Ovary (tissue), 9 donors: Measurements from ENCODE around the gene DHX16. TPM values are rescaled to one million over a fixed set of nuclear protein-coding genes. Genes with fewer than 3 reads are reported as not detected.

ENCODE experiments used
- DNase-seq, 5 donors: peaks; one replicate each; pipeline ENCODE4 v3.0.0-alpha.2; 2019 to 2020
- H3K27ac ChIP-seq, 2 donors: fragments of 200-600 bp; one replicate each; pipeline versions ENCODE4 v1.5.1 to v1.8.0; 2019 to 2022
- H3K27me3 ChIP-seq: fragments of 200-600 bp; one replicate; pipeline ENCODE4 v1.8.0; 2022
- H3K36me3 ChIP-seq: fragments of 200-600 bp; sonication (generic); one replicate; pipeline ENCODE4 v1.5.1; 2019
- H3K4me1 ChIP-seq: one replicate; pipeline ENCODE4 v1.8.1; 2013; ENCODE audit warnings: mild to moderate bottlenecking, moderate library complexity; ENCODE audit not compliant: insufficient read depth
- H3K4me3 ChIP-seq: fragments of 200-600 bp; sonication (generic); one replicate; pipeline ENCODE4 v1.5.1; 2017
- H3K9me3 ChIP-seq, 2 donors: fragments of 200-600 bp in 1 of 2; sonication (generic) in 1 of 2; one replicate each; pipeline versions ENCODE4 v1.5.1 to v1.8.1; 2013 to 2019; ENCODE audit warnings: mild to moderate bottlenecking in 1 of 2, moderate library complexity in 1 of 2
- CTCF ChIP-seq, 3 donors: fragments of 450-650 bp in 2 of 3; fragments of 200-600 bp in 1 of 3; IDR thresholded peaks; one replicate each; pipeline versions ENCODE4 v1.5.1 to v1.8.0; 2016 to 2022; ENCODE audit warnings: antibody characterized with exemption in 3 of 3, mild to moderate bottlenecking in 1 of 3
- EP300 ChIP-seq: sonication (generic); formaldehyde crosslinking; IDR thresholded peaks from one replicate; pipeline ENCODE4 v1.6.1; 2017; ENCODE audit warnings: antibody characterized with exemption
- POLR2A ChIP-seq: fragments of 450-650 bp; IDR thresholded peaks from one replicate; pipeline ENCODE4 v1.6.1; 2017; ENCODE audit warnings: antibody characterized with exemption, mild to moderate bottlenecking, moderate library complexity
- WGBS, 3 donors: extraction: QIAGEN DNeasy Blood & Tissue Kit in 1 of 3; methylation state at CpG; one replicate each; pipeline versions ENCODE4 v1.1.5 to v1.1.7; 2013 to 2017; 5-methylcytosine and 5-hydroxymethylcytosine counted together
- intact Hi-C, 4 donors: fragments of 100-400 bp; cut with DNase I; formaldehyde crosslinking; loops; one replicate each; pipeline versions ENCODE4 v1.11.0 to v1.15.1; 2022 to 2023
- polyA plus RNA-seq, 2 donors: library from polyadenylated mRNA; stranded (reverse); fragments of 200-250 nt in 1 of 2; fragments of 350-450 nt in 1 of 2; fragmentation: Illumina TruSeq in 1 of 2; extraction: RNeasy Lipid Tissue Mini Kit (QIAGEN cat#74804) in 1 of 2; gene quantifications; one replicate each; pipeline ENCODE4 v1.2.3, GENCODE V29; 2013 to 2014
- total RNA-seq, 7 donors: library from RNA; depleted of rRNA in 2 of 7; stranded (reverse); fragments of >200 nt in 2 of 7; fragmentation: NEBNext Ultra II Directional in 3 of 7; extraction: Animal tissue kit (Norgen Biotek cat#: 25700) in 3 of 7; gene quantifications; one replicate each; pipeline versions ENCODE4 v1.1.0 to v1.2.4, GENCODE V29; 2016 to 2023
- donor health status: DM: no; HTN: no; CAD: no; lungs with moderate emphysema.
- donor health status: DM: no; HTN: no; CAD: no.
- donor health status: Bipolar disorder and iron deficiency.
- donor health status: DM: yes; HTN: yes; CAD: no.
- donor health status: DM: no; HTN: no; CAD: no.
- donor health status: DM: yes; HTN: yes; CAD: no.

DHX16 gene
- total and polyA plus RNA-seq, 9 donors: 18.0 to 27.4 (median 22.5) TPM

- Histone ChIP-seq H3K9me3 (no peaks in the 10 kb centered on the region), H3K36me3 (no peaks in the 10 kb centered on the region), H3K27ac (no peak overlapping the region), H3K27me3 (no peaks in the 10 kb centered on the region), H3K4me3 (no peak overlapping the region), H3K4me1 (no peaks in the 10 kb centered on the region)
- 83 to 100% (median 95%) methylated on average over 1 of the region's 1 CpG for WGBS, 3 donors
- DNase-seq: no peak
- intact Hi-C loops: no loop called here
- TF ChIP-seq POLR2A: no peak
These were observed 31.8 kb downstream of the DHX16 start for GRCh38 chr6:30641048-30641447.

- Histone ChIP-seq H3K9me3 (no peaks in the 10 kb centered on the region), H3K4me1 (no peaks in the 10 kb centered on the region), H3K36me3 (no peaks in the 10 kb centered on the region), H3K27me3 (no peaks in the 10 kb centered on the region), H3K4me3 (no peak overlapping the region), H3K27ac (no peak overlapping the region)
- TF ChIP-seq EP300 (no peak), CTCF (IDR thresholded peaks at IDR 0.05) (no peak), POLR2A (no peak)
- no peak for DNase-seq
- intact Hi-C loops: no loop called here
- 84 to 90% (median 89%) methylated on average over 10 of the region's 10 CpGs for WGBS, 3 donors
These were observed 32.3 kb downstream of the DHX16 start for GRCh38 chr6:30640481-30640880.

- WGBS, 3 donors: 95 to 98% (median 96%) methylated on average over 3 of the region's 3 CpGs
- Histone ChIP-seq H3K4me3 (no peak overlapping the region), H3K4me1 (no peaks in the 10 kb centered on the region), H3K27ac (no peak overlapping the region), H3K36me3 (no peaks in the 10 kb centered on the region), H3K27me3 (no peaks in the 10 kb centered on the region), H3K9me3 (no peaks in the 10 kb centered on the region)
- intact Hi-C loops: no loop called here
- TF ChIP-seq CTCF (IDR thresholded peaks at IDR 0.05): no peak
- no peak for TF ChIP-seq EP300
- no peak for TF ChIP-seq POLR2A
- no peak for DNase-seq
These were observed 37.0 kb downstream of the DHX16 start for GRCh38 chr6:30635834-30636233.

- DNase-seq: peak; percentile 84 to 94 (median 91)
- TF ChIP-seq POLR2A: peak; percentile 58
- peak in 2 of 3 donors; percentile 39 to 47 for TF ChIP-seq CTCF (IDR thresholded peaks at IDR 0.05)
- TF ChIP-seq EP300: no peak
These were observed 46.1 kb downstream of the DHX16 start, which contains the start of gene ATAT1 for GRCh38 chr6:30626484-30627366. Gene ATAT1 (plus strand): TSS chr6:30626874.

GRCh38 chr6:30625511-30625910 lies 47.3 kb downstream of the DHX16 start:
- no peak for TF ChIP-seq EP300
- no peak for TF ChIP-seq CTCF (IDR thresholded peaks at IDR 0.05)
- TF ChIP-seq POLR2A: no peak
- intact Hi-C loops: no loop called here
- Histone ChIP-seq H3K27ac (no peak overlapping the region), H3K36me3 (no peaks in the 10 kb centered on the region), H3K4me3 (no peak overlapping the region), H3K4me1 (peaks cover 8% of the 10 kb centered on the region), H3K27me3 (no peaks in the 10 kb centered on the region), H3K9me3 (no peaks in the 10 kb centered on the region)
- 91 to 94% (median 92%) methylated on average over 8 of the region's 8 CpGs for WGBS, 3 donors
- DNase-seq: no peak

More at GRCh38 chr6:30626484-30627366, 46.1 kb downstream of the DHX16 start, which contains the start of gene ATAT1:
- Histone ChIP-seq H3K27ac (peak within 1 kb of the TSS; percentile 67 to 74), H3K27me3 (no peaks in the 10 kb centered on the region), H3K36me3 (no peaks in the 10 kb centered on the region), H3K9me3 (no peaks in the 10 kb centered on the region), H3K4me1 (peaks cover 8% of the 10 kb centered on the region), H3K4me3 (peak within 1 kb of the TSS; percentile 64)
- 2% methylated on average over 28 to 36 of the region's 36 CpGs for WGBS, 3 donors
- intact Hi-C loops: no loop called here
